CD4-positive, alpha-beta T cell treated with Interleukin-21 for 1 hour (primary cell): ENCODE results near the gene INVS.
"Not testable (repeated sequence)": the region's sequence is repeated elsewhere in the genome, so short reads cannot be mapped to it uniquely, and the experiment has no call there.

ENCODE experiments used
- DNase-seq: peaks from one replicate; pipeline ENCODE4 v3.0.0-alpha.2; 2020

INVS gene

GRCh38 chr9:100129772-100130171 is 30.7 kb downstream of the INVS start:
- no peak for DNase-seq

DNA sequence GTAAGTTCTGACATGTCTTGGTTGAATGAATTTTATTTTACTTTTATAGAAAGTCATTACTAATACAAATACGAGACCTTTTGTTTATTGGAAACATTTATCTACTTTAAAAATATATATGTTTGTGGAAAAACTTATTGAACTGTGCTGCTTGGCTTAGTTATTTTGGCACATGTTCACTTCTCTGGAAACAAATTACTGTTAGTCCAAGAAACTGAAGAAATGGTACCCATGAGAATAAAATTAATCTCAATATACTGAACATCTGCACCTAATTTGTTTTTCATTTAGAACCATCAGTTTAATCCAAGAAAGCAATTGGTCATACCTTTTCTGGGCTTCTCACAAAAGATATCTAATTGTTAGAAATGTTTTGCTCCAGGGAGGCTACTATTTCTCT is 32.2 kb downstream of the INVS start:
- no peak for DNase-seq

DNA sequence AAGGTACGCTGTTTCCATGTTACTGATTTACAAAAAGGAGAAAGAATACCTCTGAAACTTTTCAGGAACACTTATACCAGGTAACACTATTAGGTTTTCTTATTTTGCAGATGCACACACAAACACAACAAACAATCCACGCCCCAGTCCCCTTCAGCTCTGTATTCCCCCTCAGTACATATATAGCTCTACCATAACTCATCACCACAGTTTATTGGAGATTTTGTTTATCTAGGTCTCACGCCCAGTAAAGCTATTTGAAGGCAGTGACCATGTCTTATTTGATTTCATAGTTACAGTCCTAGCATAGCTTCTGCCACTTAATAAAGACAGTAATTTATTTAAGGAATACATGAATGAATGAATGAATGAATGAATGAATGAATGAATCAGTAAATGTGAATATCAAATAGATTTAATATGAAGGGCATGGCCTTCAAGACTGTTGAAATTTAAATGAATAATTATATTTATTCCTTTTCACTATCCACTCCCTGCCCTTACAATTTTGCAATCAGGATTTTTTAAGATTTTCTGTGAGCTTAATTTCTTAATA is 32.9 kb downstream of the INVS start:
- DNase-seq: no peak

- DNase-seq: no peak
Measured at GRCh38 chr9:100134731-100135130, 35.7 kb downstream of the INVS start.

GRCh38 chr9:100136799-100137198 is 37.8 kb downstream of the INVS start:
- DNase-seq: not testable (repeated sequence)

GRCh38 chr9:100140303-100140702 is 41.3 kb downstream of the INVS start:
- DNase-seq: not testable (repeated sequence)

DNA sequence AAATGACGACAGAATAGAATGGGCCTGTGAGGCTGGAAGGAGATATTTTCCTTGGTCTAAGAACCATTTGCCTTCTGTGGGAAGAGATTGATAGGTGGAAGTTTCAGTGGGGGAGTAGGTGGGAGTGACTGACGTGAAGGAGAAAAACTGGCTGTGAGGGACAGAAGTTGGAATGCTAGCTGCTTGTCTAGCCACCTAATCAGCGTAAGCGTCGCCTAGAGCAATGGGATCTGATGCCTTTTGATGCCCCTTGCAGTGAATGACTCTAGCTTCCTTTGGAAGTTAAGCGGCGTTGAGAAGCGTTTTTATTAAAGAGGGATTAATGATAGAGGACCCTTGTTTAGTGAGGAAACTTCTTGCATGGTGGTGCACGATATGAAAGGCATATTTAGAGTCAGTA is 42.8 kb downstream of the INVS start:
- DNase-seq: not testable (repeated sequence)

- not testable (repeated sequence) for DNase-seq
Measured at GRCh38 chr9:100145167-100145934, 46.3 kb downstream of the INVS start.

- DNase-seq: not testable (repeated sequence)
Measured at GRCh38 chr9:100145976-100146375, 46.9 kb downstream of the INVS start.

- DNase-seq: no peak
Measured at GRCh38 chr9:100150214-100150613, 51.2 kb downstream of the INVS start.

GRCh38 chr9:100160021-100160420 is 61.0 kb downstream of the INVS start:
- DNase-seq: no peak

- no peak for DNase-seq
Measured at GRCh38 chr9:100167176-100167575, 68.1 kb downstream of the INVS start.

DNA sequence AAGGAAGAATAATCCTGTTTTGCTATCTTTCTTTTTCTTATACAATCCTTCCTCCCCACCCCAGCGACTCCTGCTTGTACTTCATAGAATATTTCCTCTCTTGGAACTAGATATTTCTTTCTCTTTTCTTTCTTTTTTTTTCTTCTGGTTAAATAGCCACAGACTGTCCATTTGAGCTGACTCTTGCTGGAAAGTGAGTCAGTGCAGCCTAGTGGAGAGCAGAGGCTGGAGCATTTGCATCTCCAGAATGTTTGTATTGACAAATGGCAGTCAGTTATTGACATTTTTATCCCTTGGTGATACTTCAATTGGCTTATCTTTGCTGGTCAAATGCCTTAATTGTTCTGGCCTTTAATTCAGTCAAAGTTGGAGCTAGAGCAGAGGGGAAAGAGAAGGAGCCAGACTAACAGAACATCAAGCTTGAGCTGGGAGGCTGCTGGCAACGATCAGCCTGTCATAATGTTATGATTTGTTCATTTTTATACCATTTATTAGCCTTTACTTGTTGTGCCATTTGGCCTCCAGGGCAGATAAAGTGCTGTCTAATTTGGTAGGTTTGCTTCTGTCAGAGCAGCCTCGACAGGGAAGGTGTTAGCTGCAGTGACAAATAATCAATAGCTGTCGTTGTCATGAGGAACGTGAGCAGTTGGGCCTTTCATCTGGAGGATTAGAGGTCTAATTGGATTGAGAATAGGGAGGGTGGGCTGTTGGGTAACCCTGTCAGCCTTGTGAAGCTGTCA is 69.0 kb downstream of the INVS start:
- DNase-seq: no peak

GRCh38 chr9:100170085-100170484 is 71.0 kb downstream of the INVS start:
- no peak for DNase-seq

DNA sequence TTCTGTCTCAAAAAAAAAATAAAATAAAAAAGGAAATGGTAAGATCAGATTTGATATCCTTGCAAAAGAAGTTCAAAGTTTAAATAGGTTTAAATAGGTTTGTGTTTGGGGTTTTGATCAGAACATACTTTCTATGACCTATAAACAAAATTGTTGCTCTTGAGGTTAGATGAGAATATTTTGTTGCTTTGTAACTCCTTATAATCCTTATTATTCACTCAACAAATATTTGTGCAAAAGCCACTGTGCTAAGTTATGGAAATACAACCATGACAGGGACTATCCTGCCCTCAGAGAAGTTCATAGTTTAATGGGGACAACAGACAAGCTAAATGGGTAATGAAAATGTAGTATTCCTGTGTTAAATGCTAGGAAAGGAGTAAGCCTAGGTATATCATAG is 71.5 kb downstream of the INVS start:
- DNase-seq: no peak

GRCh38 chr9:100186356-100186755 is 87.3 kb downstream of the INVS start:
- DNase-seq: no peak

GRCh38 chr9:100190339-100190738 is 91.3 kb downstream of the INVS start:
- DNase-seq: no peak

DNA sequence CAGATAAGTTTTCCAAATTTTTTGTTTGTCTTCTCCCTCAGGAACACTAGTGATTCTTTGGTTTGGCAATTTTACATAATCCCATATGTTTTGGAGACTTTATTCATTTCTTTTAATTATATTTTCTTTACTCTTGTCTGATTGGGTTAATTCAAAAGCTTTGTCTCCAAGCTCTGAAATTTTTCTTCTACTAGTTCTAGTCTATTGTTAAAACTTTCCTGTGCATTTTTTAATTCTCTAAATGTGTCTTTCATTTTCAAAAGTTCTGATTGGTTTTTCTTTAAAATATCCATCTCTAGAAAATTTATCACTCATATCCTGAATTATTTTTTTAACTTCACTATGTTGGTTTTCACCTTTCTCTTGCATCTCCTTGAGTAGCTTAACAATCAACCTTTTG is 92.2 kb downstream of the INVS start:
- DNase-seq: no peak

- no peak for DNase-seq
Measured at GRCh38 chr9:100193078-100193477, 94.0 kb downstream of the INVS start.

- no peak for DNase-seq
Measured at GRCh38 chr9:100196215-100196614, 97.2 kb downstream of the INVS start.

GRCh38 chr9:100196828-100197227 is 97.8 kb downstream of the INVS start:
- no peak for DNase-seq

DNA sequence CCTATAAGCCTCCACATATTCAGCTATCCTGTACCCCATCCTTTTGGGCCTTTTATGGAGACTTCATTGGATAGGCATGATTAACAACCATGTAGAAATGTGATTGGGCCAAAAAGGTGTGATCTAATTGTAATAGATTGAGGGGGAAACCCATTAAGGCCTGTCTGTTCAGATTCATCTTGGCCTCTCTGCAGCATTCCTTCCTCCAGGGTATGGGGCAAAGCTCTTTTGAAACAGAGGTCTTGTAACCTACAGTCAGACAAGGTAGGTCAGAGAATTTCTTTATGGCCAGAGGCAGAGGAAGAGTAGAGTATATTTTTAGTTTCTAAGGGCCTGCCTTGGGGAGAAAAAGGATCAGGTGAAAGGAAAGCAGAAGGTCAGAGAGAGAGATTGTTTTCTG is 98.5 kb downstream of the INVS start:
- no peak for DNase-seq

DNA sequence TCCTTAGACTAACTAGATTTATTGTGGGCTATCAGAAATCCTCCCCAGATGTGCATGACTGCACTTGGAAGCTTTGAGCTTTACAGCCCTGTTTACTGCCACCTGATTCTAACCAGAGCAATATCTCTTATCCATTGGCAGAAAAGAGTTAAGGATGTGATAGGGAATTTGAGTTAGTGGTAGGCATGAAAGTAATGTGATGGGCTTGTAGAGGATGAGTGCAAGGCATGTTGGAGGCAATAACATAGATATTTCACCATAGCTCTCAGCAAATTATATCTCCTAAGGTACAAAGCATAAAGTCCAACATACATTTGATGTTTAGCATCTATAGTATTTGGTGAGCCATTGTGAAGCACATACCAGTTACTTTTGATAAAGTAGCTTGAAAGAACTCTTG is 103.8 kb downstream of the INVS start:
- no peak for DNase-seq

DNA sequence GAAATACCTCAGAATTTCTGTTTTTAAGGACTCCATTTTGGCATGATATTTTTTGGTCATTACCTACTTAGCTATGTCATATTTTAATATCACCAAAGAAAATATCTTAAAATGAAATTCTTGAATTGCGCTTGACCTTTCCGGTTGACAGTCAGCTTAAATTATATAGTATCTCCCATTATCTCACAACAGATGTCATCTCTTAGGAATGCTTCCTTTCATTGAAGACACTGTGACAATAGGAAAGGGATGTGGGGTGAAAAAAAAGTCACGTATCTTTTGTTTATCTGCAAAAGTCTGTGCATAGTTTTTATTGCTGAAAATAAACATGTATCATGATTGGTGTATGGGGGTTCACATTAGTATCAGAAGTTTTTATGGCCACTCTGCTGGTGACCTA is 105.8 kb downstream of the INVS start:
- no peak for DNase-seq
